Endothelial cell of umbilical vein (primary cell): ENCODE data around the gene ST13. TPM values are rescaled to one million over a fixed set of nuclear protein-coding genes. Genes with fewer than 3 reads are reported as not detected.

ENCODE experiments used
- BruUV-seq: library from RNA; stranded (reverse); fragments of 400-500 nt; replicated peaks from 2 replicates; lab custom pipeline; 2021; lab: Mats Ljungman, UMichigan
- CTCF ChIA-PET: fragments of 300-600, 350-600 bp; sonication (Branson Sonifier 250); formaldehyde crosslinking; loops from one replicate; lab custom pipeline; 2021; ENCODE audit warnings: antibody characterized with exemption, inconsistent platforms; lab: Charles Lee
- POLR2A ChIA-PET: fragments of 300-600, 350-600 bp; sonication (Branson Sonifier 250); formaldehyde crosslinking; loops from one replicate; lab custom pipeline; 2021; ENCODE audit warnings: antibody characterized with exemption, inconsistent platforms; lab: Charles Lee
- DNase-seq: peaks from one replicate; pipeline ENCODE4 v3.0.0-alpha.2; 2011; ENCODE audit warnings: low read depth, low spot score
- FAIRE-seq: peaks from 2 replicates; lab custom pipeline; 2011; peaks lifted over from hg19 to GRCh38; lab: Jason Lieb, UNC
- H2AFZ ChIP-seq: 2 replicates; pipeline ENCODE4 v1.6.0; 2012; ENCODE audit warnings: low read depth, low read length, control low read depth, inconsistent platforms
- H3K27ac ChIP-seq: 2 replicates; pipeline ENCODE4 v1.5.1; 2011; ENCODE audit warnings: low read depth, mild to moderate bottlenecking, control low read depth, low read length, moderate library complexity; ENCODE audit not compliant: insufficient read depth
- H3K27me3 ChIP-seq, 2 experiments: 2 replicates each; pipeline versions ENCODE4 v1.6.0 to v1.6.1; 2011; ENCODE audit warnings: low read length in 2 of 2, mixed read lengths in 1 of 2; ENCODE audit not compliant: control insufficient read depth in 2 of 2, insufficient read depth in 2 of 2
- H3K36me3 ChIP-seq, 2 experiments: 2 replicates in 1 of 2; 3 replicates in 1 of 2; pipeline ENCODE4 v1.5.1; 2011; ENCODE audit warnings: low read length in 2 of 2, mild to moderate bottlenecking in 1 of 2, moderate library complexity in 1 of 2; ENCODE audit not compliant: control insufficient read depth in 2 of 2, insufficient read depth in 2 of 2; ENCODE audit errors: extremely low read depth in 1 of 2
- H3K4me1 ChIP-seq: 3 replicates; pipeline ENCODE4 v1.5.1; 2011; ENCODE audit warnings: mild to moderate bottlenecking, low read length; ENCODE audit not compliant: control insufficient read depth, insufficient read depth; ENCODE audit errors: extremely low read depth
- H3K4me2 ChIP-seq: 2 replicates; pipeline ENCODE4 v1.6.1; 2011; ENCODE audit warnings: low read length, control low read depth, mixed read lengths; ENCODE audit not compliant: insufficient read depth
- H3K4me3 ChIP-seq, 3 experiments: fragments of 200-600 bp in 1 of 3; sonication (generic), shearing (Covaris generic) in 1 of 3; replicated peaks in 1 of 3; 2 replicates each; pipeline ENCODE4 v1.5.1; 2011 to 2016; ENCODE audit warnings: control low read depth in 3 of 3, low read length in 3 of 3, mild to moderate bottlenecking in 2 of 3, inconsistent platforms in 1 of 3, low read depth in 1 of 3, moderate library complexity in 1 of 3; ENCODE audit not compliant: insufficient read depth in 1 of 3
- H3K79me2 ChIP-seq: 2 replicates; pipeline ENCODE4 v1.6.0; 2012; ENCODE audit warnings: low read length, inconsistent platforms; ENCODE audit not compliant: control insufficient read depth, insufficient read depth
- H3K9ac ChIP-seq: replicated peaks from 2 replicates; pipeline ENCODE3; 2011; ENCODE audit warnings: low read length, control low read depth; ENCODE audit not compliant: insufficient read depth; ENCODE audit errors: extremely low read depth
- H3K9me1 ChIP-seq: replicated peaks from 3 replicates; pipeline ENCODE4 v1.6.0; 2011; ENCODE audit warnings: mild to moderate bottlenecking, low read length; ENCODE audit not compliant: control insufficient read depth, insufficient read depth; ENCODE audit errors: extremely low read depth
- H3K9me3 ChIP-seq: replicated peaks from 2 replicates; pipeline ENCODE4 v1.5.1; 2012; ENCODE audit warnings: low read length, inconsistent platforms; ENCODE audit not compliant: control insufficient read depth, insufficient read depth
- H4K20me1 ChIP-seq: replicated peaks from 2 replicates; pipeline ENCODE3; 2011; ENCODE audit warnings: mild to moderate bottlenecking, low read length; ENCODE audit not compliant: control insufficient read depth, insufficient read depth; ENCODE audit errors: extremely low read depth
- CTCF ChIP-seq, 2 donors: IDR thresholded peaks; 1 replicate in 1 of 2; 2 replicates in 1 of 2; pipeline ENCODE4 v1.5.1; 2011; ENCODE audit warnings: low read length in 2 of 2, mild to moderate bottlenecking in 2 of 2, moderate library complexity in 2 of 2, control low read depth in 1 of 2, inconsistent platforms in 1 of 2, low read depth in 1 of 2; ENCODE audit not compliant: insufficient read depth in 1 of 2; ENCODE audit errors: extremely low read depth in 1 of 2
- EZH2 ChIP-seq: IDR thresholded peaks from 2 replicates; pipeline ENCODE4 v1.6.1; 2012; ENCODE audit warnings: borderline replicate concordance, low read depth, mild to moderate bottlenecking, moderate library complexity, low read length, inconsistent platforms; ENCODE audit not compliant: severe bottlenecking
- FOS ChIP-seq: IDR thresholded peaks from 2 replicates; pipeline ENCODE4 v1.6.1; 2011; ENCODE audit warnings: mild to moderate bottlenecking, low read length, moderate library complexity, borderline replicate concordance; ENCODE audit not compliant: insufficient read depth
- GATA2 ChIP-seq: IDR thresholded peaks from 2 replicates; pipeline ENCODE4 v1.7.0; 2011; ENCODE audit warnings: low read depth, mild to moderate bottlenecking, moderate library complexity, mixed read lengths, low read length; ENCODE audit not compliant: insufficient read length, insufficient read depth
- JUN ChIP-seq: IDR thresholded peaks from 2 replicates; pipeline ENCODE4 v1.6.1; 2011; ENCODE audit warnings: borderline replicate concordance, low read depth; ENCODE audit not compliant: insufficient read length, insufficient read depth
- MAX ChIP-seq: IDR thresholded peaks from 2 replicates; pipeline ENCODE4 v1.6.1; 2011; ENCODE audit not compliant: insufficient read depth, insufficient read length
- MYC ChIP-seq: IDR thresholded peaks from one replicate; pipeline ENCODE4 v1.6.1; 2011; ENCODE audit warnings: mild to moderate bottlenecking, low read depth, low read length
- POLR2A ChIP-seq: IDR thresholded peaks from 2 replicates; pipeline ENCODE4 v1.6.1; 2012; ENCODE audit warnings: low read depth, mild to moderate bottlenecking, control low read depth, low read length
- POLR2AphosphoS5 ChIP-seq: IDR thresholded peaks from 2 replicates; pipeline ENCODE4 v1.6.1; 2012; ENCODE audit warnings: low read depth, mild to moderate bottlenecking, control low read depth, low read length, moderate library complexity; ENCODE audit not compliant: insufficient read depth
- dilution Hi-C: fragments of 300-500 bp; cut with MboI; formaldehyde crosslinking; loops from one replicate; pipeline ENCODE4 v1.15.0; 2019; ENCODE audit warnings: low sequenced_read_pairs; ENCODE audit not compliant: extremely low pct_ligation_motif_present
- intact Hi-C: fragments of 100-400 bp; cut with micrococcal nuclease; formaldehyde crosslinking; loops from one replicate; pipeline ENCODE4 v1.10.0; 2022
- polyA plus RNA-seq, 4 experiments: library from polyadenylated mRNA; depleted of rRNA in 3 of 4; stranded (reverse) in 3 of 4; unstranded in 1 of 4; fragments of >200 nt; gene quantifications; 2 replicates each; pipeline versions ENCODE4 v1.2.1 to v1.2.3, GENCODE V29; 2011 to 2012; ENCODE audit warnings: missing spikeins in 1 of 4
- total RNA-seq: library from RNA; stranded (reverse); gene quantifications from 2 replicates; pipeline ENCODE4 v1.2.3, GENCODE V29; 2021

The ST13 gene
- total and polyA plus RNA-seq, 2 donors (not counting 3 experiments of a cell fraction or from before 2014, with no cell fraction given) = 41.2 to 250 TPM

GRCh38 chr22:40853961-40854360, 2.5 kb downstream of the ST13 start:
- Histone ChIP-seq H4K20me1 (peaks cover 7% of the 10 kb centered on the region), H3K9me1 (no peaks in the 10 kb centered on the region), H3K9me3 (no peaks in the 10 kb centered on the region), H3K79me2 (peaks cover 86% of the 10 kb centered on the region), H3K9ac (peak overlapping the region; percentile 5), H3K4me2 (peak overlapping the region; percentile 97), H3K27ac (no peak overlapping the region), H3K4me1 (peaks cover 27% of the 10 kb centered on the region), H3K4me3 (peak overlapping the region in 1 of 3 experiments; percentile 48), H3K27me3 (no peaks in the 10 kb centered on the region), H2AFZ (no peak overlapping the region), H3K36me3 (peaks cover 2 to 4% of the 10 kb centered on the region in 2 experiments)
- intact Hi-C loops = no loop called here
- DNase-seq (peak; percentile 2), FAIRE-seq (no peak)
- ChIA-PET POLR2A (no interaction called here), CTCF (interaction anchor here (1.4 to 2.1 kb wide), 2 partner anchors 35 to 45 kb away, joined by 3 to 13 read pairs; partner anchors contain the start of gene SLC25A17)
- no TSS peak for BruUV-seq
- dilution Hi-C loops = no loop called here
- no peak for TF ChIP-seq JUN
- TF ChIP-seq EZH2 = no peak
- no peak for TF ChIP-seq POLR2AphosphoS5
- TF ChIP-seq FOS = no peak
- no peak for TF ChIP-seq CTCF (IDR thresholded peaks at IDR 0.05; ENCODE audit: extremely low read depth in 1 of 2, insufficient read depth in 1 of 2, low read depth in 1 of 2, low read length in 2 of 2)
- TF ChIP-seq MAX = no peak
- no peak for TF ChIP-seq MYC
- TF ChIP-seq GATA2 = no peak
- TF ChIP-seq POLR2A = no peak
